K562 (cell line): ENCODE data around the gene ZBTB44.

Experiments used
- ESRRA ChIP-seq: fragments of 450-650 bp; IDR thresholded peaks from 2 replicates; pipeline ENCODE4 v1.6.1; 2014; ENCODE audit warnings: low read depth, mild to moderate bottlenecking, moderate library complexity, borderline replicate concordance
- MXI1 ChIP-seq: IDR thresholded peaks from 2 replicates; pipeline ENCODE4 v1.6.1; 2011; ENCODE audit warnings: low read depth, mild to moderate bottlenecking, improper control_type of control experiment, low read length
- PHF8 ChIP-seq: fragments of 200-600 bp; sonication (generic); IDR thresholded peaks from 2 replicates; pipeline ENCODE4 v1.6.1; 2012; ENCODE audit warnings: mixed run types, mild to moderate bottlenecking, inconsistent platforms, low read length, moderate library complexity, borderline replicate concordance
- RAD21 ChIP-seq, 2 experiments: fragments of 250-450 bp in 1 of 2; fragments of 450-650 bp in 1 of 2; sonication (Bioruptor Pico) in 1 of 2; formaldehyde crosslinking in 1 of 2; IDR thresholded peaks in 1 of 2; conservative IDR thresholded peaks in 1 of 2; 2 replicates each; pipeline versions ENCODE4 v1.4.0 to v1.8.0; 2020 to 2022; ENCODE audit warnings: mild to moderate bottlenecking in 2 of 2, moderate library complexity in 1 of 2
- ZKSCAN8 ChIP-seq: fragments of 200-800 bp; sonication (Bioruptor generic); IDR thresholded peaks from 2 replicates; pipeline ENCODE4 v1.6.1; 2016; ENCODE audit warnings: missing genetic modification characterization, missing compliant biosample characterization
- ZNF12 ChIP-seq: sonication (generic); formaldehyde crosslinking; IDR thresholded peaks from 2 replicates; pipeline ENCODE4 v1.4.0; 2020; ENCODE audit warnings: mild to moderate bottlenecking, missing genetic modification reagents
- ZNF24 ChIP-seq: fragments of 450-650 bp; IDR thresholded peaks from 2 replicates; pipeline ENCODE4 v1.6.1; 2016
- TF ChIP-seq, protein P1 (sequence below), 3 experiments: IDR thresholded peaks in 2 of 3; conservative IDR thresholded peaks in 1 of 3; 2 replicates each; pipeline ENCODE4 v1.5.1; 2011 to 2012; ENCODE audit warnings: low read length in 3 of 3, mild to moderate bottlenecking in 3 of 3, control low read depth in 2 of 3, improper control_type of control experiment in 1 of 3, inconsistent platforms in 1 of 3, low read depth in 1 of 3, mixed read lengths in 1 of 3, moderate library complexity in 1 of 3; ENCODE audit not compliant: insufficient read depth in 2 of 3
- TF ChIP-seq, protein P2 (sequence below): fragments of 250-450 bp; sonication (Bioruptor Pico); IDR thresholded peaks from 2 replicates; pipeline ENCODE4 v1.5.0; 2021
- TF ChIP-seq, protein P3 (sequence below): sonication (generic); formaldehyde crosslinking; IDR thresholded peaks from 2 replicates; pipeline ENCODE4 v1.8.1; 2022; ENCODE audit warnings: missing genetic modification reagents
- TF ChIP-seq, protein P4 (sequence below), 2 experiments: fragments of 450-650 bp in 1 of 2; IDR thresholded peaks; 2 replicates each; pipeline ENCODE4 v1.6.1; 2011 to 2017; ENCODE audit warnings: low read depth in 2 of 2, antibody characterized with exemption in 1 of 2, borderline replicate concordance in 1 of 2, low read length in 1 of 2, mild to moderate bottlenecking in 1 of 2, mixed read lengths in 1 of 2; ENCODE audit not compliant: control insufficient read depth in 1 of 2

DNA sequence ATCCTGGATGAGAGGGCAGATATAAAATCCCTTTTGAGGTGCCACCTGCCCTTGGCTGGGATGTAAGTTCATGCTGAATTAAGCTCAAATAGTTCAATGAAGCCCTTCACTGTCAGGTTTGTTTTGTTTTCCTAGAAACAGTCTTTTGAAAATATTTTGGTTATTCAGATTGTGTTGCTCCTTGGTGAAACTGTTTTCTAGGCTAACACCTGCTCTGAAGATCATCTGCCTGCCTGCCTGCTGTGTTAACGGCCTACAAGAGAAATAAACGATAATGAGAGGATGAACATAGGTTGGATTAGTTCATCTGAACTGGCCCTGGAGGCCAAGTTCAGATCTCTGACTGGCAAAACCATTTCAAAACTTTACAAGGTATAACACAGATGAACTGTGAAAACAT, 67.4 kb downstream of the ZBTB44 start:
- TF ChIP-seq PHF8 (no peak), ESRRA (no peak), MXI1 (no peak), ZNF12 (CRISPR knock-in tag) (no peak), ZKSCAN8 (CRISPR knock-in tag) (no peak), ZNF24 (no peak), RAD21 (CRISPR knock-in tag; conservative IDR thresholded peaks at IDR 0.05 in 1 of 2, IDR thresholded peaks at IDR 0.05 in 1 of 2) (no peak)
- TF ChIP-seq, protein P1, sequence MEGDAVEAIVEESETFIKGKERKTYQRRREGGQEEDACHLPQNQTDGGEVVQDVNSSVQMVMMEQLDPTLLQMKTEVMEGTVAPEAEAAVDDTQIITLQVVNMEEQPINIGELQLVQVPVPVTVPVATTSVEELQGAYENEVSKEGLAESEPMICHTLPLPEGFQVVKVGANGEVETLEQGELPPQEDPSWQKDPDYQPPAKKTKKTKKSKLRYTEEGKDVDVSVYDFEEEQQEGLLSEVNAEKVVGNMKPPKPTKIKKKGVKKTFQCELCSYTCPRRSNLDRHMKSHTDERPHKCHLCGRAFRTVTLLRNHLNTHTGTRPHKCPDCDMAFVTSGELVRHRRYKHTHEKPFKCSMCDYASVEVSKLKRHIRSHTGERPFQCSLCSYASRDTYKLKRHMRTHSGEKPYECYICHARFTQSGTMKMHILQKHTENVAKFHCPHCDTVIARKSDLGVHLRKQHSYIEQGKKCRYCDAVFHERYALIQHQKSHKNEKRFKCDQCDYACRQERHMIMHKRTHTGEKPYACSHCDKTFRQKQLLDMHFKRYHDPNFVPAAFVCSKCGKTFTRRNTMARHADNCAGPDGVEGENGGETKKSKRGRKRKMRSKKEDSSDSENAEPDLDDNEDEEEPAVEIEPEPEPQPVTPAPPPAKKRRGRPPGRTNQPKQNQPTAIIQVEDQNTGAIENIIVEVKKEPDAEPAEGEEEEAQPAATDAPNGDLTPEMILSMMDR (IDR thresholded peaks at IDR 0.05 in 2 of 3, conservative IDR thresholded peaks at IDR 0.05 in 1 of 3; ENCODE audit: insufficient read depth in 2 of 3, low read depth in 1 of 3, low read length in 3 of 3): no peak
- TF ChIP-seq, protein P2, sequence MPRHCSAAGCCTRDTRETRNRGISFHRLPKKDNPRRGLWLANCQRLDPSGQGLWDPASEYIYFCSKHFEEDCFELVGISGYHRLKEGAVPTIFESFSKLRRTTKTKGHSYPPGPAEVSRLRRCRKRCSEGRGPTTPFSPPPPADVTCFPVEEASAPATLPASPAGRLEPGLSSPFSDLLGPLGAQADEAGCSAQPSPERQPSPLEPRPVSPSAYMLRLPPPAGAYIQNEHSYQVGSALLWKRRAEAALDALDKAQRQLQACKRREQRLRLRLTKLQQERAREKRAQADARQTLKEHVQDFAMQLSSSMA (CRISPR knock-in tag): no peak
- TF ChIP-seq, protein P3, sequence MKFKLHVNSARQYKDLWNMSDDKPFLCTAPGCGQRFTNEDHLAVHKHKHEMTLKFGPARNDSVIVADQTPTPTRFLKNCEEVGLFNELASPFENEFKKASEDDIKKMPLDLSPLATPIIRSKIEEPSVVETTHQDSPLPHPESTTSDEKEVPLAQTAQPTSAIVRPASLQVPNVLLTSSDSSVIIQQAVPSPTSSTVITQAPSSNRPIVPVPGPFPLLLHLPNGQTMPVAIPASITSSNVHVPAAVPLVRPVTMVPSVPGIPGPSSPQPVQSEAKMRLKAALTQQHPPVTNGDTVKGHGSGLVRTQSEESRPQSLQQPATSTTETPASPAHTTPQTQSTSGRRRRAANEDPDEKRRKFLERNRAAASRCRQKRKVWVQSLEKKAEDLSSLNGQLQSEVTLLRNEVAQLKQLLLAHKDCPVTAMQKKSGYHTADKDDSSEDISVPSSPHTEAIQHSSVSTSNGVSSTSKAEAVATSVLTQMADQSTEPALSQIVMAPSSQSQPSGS (CRISPR knock-in tag): no peak
- TF ChIP-seq, protein P4, sequence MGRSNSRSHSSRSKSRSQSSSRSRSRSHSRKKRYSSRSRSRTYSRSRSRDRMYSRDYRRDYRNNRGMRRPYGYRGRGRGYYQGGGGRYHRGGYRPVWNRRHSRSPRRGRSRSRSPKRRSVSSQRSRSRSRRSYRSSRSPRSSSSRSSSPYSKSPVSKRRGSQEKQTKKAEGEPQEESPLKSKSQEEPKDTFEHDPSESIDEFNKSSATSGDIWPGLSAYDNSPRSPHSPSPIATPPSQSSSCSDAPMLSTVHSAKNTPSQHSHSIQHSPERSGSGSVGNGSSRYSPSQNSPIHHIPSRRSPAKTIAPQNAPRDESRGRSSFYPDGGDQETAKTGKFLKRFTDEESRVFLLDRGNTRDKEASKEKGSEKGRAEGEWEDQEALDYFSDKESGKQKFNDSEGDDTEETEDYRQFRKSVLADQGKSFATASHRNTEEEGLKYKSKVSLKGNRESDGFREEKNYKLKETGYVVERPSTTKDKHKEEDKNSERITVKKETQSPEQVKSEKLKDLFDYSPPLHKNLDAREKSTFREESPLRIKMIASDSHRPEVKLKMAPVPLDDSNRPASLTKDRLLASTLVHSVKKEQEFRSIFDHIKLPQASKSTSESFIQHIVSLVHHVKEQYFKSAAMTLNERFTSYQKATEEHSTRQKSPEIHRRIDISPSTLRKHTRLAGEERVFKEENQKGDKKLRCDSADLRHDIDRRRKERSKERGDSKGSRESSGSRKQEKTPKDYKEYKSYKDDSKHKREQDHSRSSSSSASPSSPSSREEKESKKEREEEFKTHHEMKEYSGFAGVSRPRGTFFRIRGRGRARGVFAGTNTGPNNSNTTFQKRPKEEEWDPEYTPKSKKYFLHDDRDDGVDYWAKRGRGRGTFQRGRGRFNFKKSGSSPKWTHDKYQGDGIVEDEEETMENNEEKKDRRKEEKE (IDR thresholded peaks at IDR 0.05; ENCODE audit: borderline replicate concordance in 1 of 2, control insufficient read depth in 1 of 2, low read depth in 2 of 2, low read length in 1 of 2): no peak
